ENCODE measurements around the gene FLT4. TPM values are rescaled to one million over a fixed set of nuclear protein-coding genes. Genes with fewer than 3 reads are reported as not detected.

The FLT4 gene
- total RNA-seq, 2 experiments from 2014 or later, result not detected

DNA sequence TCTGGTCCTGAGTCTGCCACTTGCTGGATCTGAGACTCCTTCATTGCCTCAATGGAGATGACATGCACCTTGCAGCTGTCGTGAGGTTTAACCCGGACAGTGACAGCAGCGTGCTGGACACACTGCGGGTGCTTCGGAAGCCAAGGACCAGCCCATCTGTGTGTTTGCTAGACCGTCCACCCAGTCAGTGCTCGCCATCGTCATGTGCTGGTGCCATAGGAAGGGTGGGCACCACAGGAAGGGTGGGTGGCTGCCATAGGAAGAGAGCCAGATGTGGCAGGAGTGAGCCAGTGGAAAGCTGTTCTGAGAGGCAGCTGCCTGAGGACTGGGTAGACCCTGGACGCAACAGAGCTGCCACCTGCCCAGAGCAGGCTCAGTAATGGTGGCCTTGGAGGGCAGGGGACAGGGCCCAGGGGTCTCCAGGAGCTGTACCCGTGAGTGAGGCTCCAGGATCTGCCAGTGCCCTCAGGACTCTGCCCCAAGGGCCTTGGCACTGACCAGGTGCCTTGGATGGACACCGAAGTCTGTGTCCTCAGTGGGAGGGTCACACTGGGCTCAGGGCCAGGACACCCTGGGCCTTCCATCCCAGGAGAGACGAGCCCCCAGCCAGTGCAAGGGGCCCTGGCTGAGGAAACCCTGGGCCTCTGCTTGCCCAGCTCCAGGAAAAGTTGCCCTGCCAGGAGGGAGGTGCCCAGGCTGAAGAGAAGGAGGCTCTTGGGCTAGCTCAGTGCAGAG, 21.8 kb downstream of the FLT4 start:
- Histone ChIP-seq H3K4me1 (ENCODE audit: insufficient read depth, low read length, poor library complexity, severe bottlenecking) (peaks cover 6% of the 10 kb centered on the region), H3K27ac (ENCODE audit: low read depth, low read length, poor library complexity, severe bottlenecking) (no peak overlapping the region), H3K79me2 (ENCODE audit: insufficient read depth, low read depth, low read length) (no peaks in the 10 kb centered on the region), H3K4me2 (ENCODE audit: low read length) (no peak overlapping the region), H4K20me1 (ENCODE audit: insufficient read depth, low read length) (no peaks in the 10 kb centered on the region), H3K9me2 (ENCODE audit: insufficient read depth, low read length) (no peaks in the 10 kb centered on the region), H3K9me3 (ENCODE audit: low read length) (no peaks in the 10 kb centered on the region), H3K4me3 (ENCODE audit: low read depth, low read length, poor library complexity, severe bottlenecking) (no peak overlapping the region), H3K36me3 (ENCODE audit: insufficient read depth, low read length) (no peaks in the 10 kb centered on the region), H2AFZ (ENCODE audit: low read length) (no peak overlapping the region)
- TF ChIP-seq EZH2phosphoT487 (IDR thresholded peaks at IDR 0.05; ENCODE audit: borderline replicate concordance, low read depth, low read length), result no peak
- TF ChIP-seq, protein P1, sequence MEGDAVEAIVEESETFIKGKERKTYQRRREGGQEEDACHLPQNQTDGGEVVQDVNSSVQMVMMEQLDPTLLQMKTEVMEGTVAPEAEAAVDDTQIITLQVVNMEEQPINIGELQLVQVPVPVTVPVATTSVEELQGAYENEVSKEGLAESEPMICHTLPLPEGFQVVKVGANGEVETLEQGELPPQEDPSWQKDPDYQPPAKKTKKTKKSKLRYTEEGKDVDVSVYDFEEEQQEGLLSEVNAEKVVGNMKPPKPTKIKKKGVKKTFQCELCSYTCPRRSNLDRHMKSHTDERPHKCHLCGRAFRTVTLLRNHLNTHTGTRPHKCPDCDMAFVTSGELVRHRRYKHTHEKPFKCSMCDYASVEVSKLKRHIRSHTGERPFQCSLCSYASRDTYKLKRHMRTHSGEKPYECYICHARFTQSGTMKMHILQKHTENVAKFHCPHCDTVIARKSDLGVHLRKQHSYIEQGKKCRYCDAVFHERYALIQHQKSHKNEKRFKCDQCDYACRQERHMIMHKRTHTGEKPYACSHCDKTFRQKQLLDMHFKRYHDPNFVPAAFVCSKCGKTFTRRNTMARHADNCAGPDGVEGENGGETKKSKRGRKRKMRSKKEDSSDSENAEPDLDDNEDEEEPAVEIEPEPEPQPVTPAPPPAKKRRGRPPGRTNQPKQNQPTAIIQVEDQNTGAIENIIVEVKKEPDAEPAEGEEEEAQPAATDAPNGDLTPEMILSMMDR (conservative IDR thresholded peaks at IDR 0.05; ENCODE audit: low read length), result no peak
- POLR2A ChIA-PET, result no interaction called here
- no TSS peak for BruUV-seq (replicated peaks)
- no peak for DNase-seq (ENCODE audit: low spot score)
- CTCF ChIA-PET (ENCODE audit: unreplicated experiment), result no interaction called here
- intact Hi-C loops (cut with micrococcal nuclease; ENCODE audit: unreplicated experiment), result no loop called here

DNA sequence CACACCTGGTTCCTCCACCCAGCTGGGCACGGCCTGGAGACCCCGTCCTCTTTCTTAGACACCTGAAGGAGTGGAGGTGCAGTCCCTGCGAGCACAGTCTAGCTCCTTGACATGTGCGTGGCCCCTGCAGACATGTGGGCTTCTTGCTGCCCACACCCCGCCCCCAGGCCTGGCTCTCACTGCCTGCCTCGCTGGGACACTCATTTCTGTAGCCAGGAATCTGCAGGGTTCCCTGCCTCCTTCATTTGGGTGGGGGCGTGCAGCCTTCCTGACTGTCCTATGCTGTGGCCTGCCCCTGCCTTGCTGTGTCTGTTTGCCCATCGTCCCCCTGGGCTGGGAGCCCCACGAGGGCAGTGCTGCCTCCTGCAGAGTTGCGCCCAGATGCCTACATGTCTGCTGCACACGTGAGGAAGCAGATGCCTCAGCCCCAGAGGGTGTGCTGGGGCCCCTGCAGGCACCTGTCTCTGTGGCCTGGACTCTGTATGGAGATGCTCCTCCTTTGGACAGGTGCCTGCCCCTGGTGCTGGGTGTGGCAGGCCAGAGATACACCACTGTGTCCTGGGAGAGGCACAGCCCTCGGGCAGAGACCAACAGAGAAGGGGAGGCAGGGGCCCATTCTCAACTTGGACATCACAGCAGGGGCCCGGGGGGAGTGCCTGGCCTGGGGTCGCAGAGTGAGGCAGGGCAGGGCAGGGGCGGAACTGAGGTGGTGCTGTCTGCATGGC, 22.6 kb downstream of the FLT4 start:
- BruUV-seq (replicated peaks), result no TSS peak
- Histone ChIP-seq H3K27ac (ENCODE audit: low read depth, low read length, poor library complexity, severe bottlenecking) (no peak overlapping the region), H3K9me3 (ENCODE audit: low read length) (no peaks in the 10 kb centered on the region), H3K36me3 (ENCODE audit: insufficient read depth, low read length) (no peaks in the 10 kb centered on the region), H3K9me2 (ENCODE audit: insufficient read depth, low read length) (no peaks in the 10 kb centered on the region), H4K20me1 (ENCODE audit: insufficient read depth, low read length) (no peaks in the 10 kb centered on the region), H3K4me2 (ENCODE audit: low read length) (no peak overlapping the region), H3K4me1 (ENCODE audit: insufficient read depth, low read length, poor library complexity, severe bottlenecking) (peaks cover 6% of the 10 kb centered on the region), H3K79me2 (ENCODE audit: insufficient read depth, low read depth, low read length) (no peaks in the 10 kb centered on the region), H2AFZ (ENCODE audit: low read length) (no peak overlapping the region), H3K4me3 (ENCODE audit: low read depth, low read length, poor library complexity, severe bottlenecking) (no peak overlapping the region)
- no peak for DNase-seq (ENCODE audit: low spot score)
- CTCF ChIA-PET (ENCODE audit: unreplicated experiment), result no interaction called here
- POLR2A ChIA-PET, result no interaction called here
- TF ChIP-seq, protein P1 (conservative IDR thresholded peaks at IDR 0.05; ENCODE audit: low read length), result no peak
- TF ChIP-seq EZH2phosphoT487 (IDR thresholded peaks at IDR 0.05; ENCODE audit: borderline replicate concordance, low read depth, low read length), result no peak
- intact Hi-C loops (cut with micrococcal nuclease; ENCODE audit: unreplicated experiment), result no loop called here
